SU-DHL-6 (cell line): ENCODE results near the gene COL18A1.
"Not testable (repeated sequence)": the region's sequence is repeated elsewhere in the genome, so short reads cannot be mapped to it uniquely, and the experiment has no call there.

ENCODE experiments used
- H2AFZ ChIP-seq: fragments of 200-600 bp; sonication (generic); 2 replicates; pipeline ENCODE4 v1.6.1; 2014; ENCODE audit warnings: low read depth, mild to moderate bottlenecking, moderate library complexity, mixed read lengths, antibody characterized with exemption, low read length; ENCODE audit not compliant: severe bottlenecking
- H3F3A ChIP-seq: fragments of 200-600 bp; shearing (Covaris generic); 2 replicates; pipeline ENCODE4 v1.6.0; 2016; ENCODE audit warnings: antibody characterized with exemption, mild to moderate bottlenecking; ENCODE audit not compliant: insufficient read depth
- H3K27ac ChIP-seq: fragments of 200-600 bp; sonication (generic); 2 replicates; pipeline ENCODE4 v1.5.1; 2016; ENCODE audit warnings: low read depth, mild to moderate bottlenecking, low read length, moderate library complexity, mixed read lengths
- H3K27me3 ChIP-seq: fragments of 200-600 bp; sonication (generic), shearing (Covaris generic); 2 replicates; pipeline ENCODE4 v1.6.0; 2014; ENCODE audit warnings: mild to moderate bottlenecking, low read length
- H3K36me3 ChIP-seq: fragments of 200-600 bp; sonication (generic); 2 replicates; pipeline ENCODE4 v1.6.1; 2014; ENCODE audit warnings: mild to moderate bottlenecking, low read length, mixed read lengths
- H3K4me2 ChIP-seq: fragments of 300-600, 200-600 bp; shearing (Covaris generic), sonication (generic); 2 replicates; pipeline ENCODE4 v1.6.0; 2014; ENCODE audit warnings: low read length, low read depth, mild to moderate bottlenecking; ENCODE audit not compliant: poor library complexity, severe bottlenecking
- H3K4me3 ChIP-seq: fragments of 200-600 bp; sonication (generic); 2 replicates; pipeline ENCODE4 v1.5.1; 2014; ENCODE audit warnings: antibody characterized with exemption, low read length, mild to moderate bottlenecking, mixed read lengths; ENCODE audit not compliant: insufficient read depth, poor library complexity, severe bottlenecking
- H3K79me2 ChIP-seq: fragments of 200-600 bp; sonication (generic); 2 replicates; pipeline ENCODE4 v1.6.1; 2014; ENCODE audit warnings: mild to moderate bottlenecking, low read length, moderate library complexity; ENCODE audit not compliant: insufficient read depth
- H3K9ac ChIP-seq: fragments of 200-600 bp; sonication (generic); 2 replicates; pipeline ENCODE4 v1.7.0; 2014; ENCODE audit warnings: mild to moderate bottlenecking, low read length
- H3K9me2 ChIP-seq: fragments of 200-600 bp; sonication (generic); replicated peaks from 2 replicates; pipeline ENCODE4 v1.6.1; 2014; ENCODE audit warnings: low read length; ENCODE audit not compliant: insufficient read depth
- H3K9me3 ChIP-seq: fragments of 200-600 bp; sonication (generic); 2 replicates; pipeline ENCODE4 v1.6.1; 2014; ENCODE audit warnings: low read length, mixed read lengths; ENCODE audit not compliant: insufficient read depth
- H4K20me1 ChIP-seq: fragments of 200-600 bp; sonication (generic); 2 replicates; pipeline ENCODE4 v1.6.1; 2014; ENCODE audit warnings: low read depth, mild to moderate bottlenecking, antibody characterized with exemption, low read length, moderate library complexity, mixed read lengths
- EZH2phosphoT487 ChIP-seq: fragments of 200-600 bp; sonication (generic), shearing (Covaris generic); conservative IDR thresholded peaks from 2 replicates; pipeline ENCODE4 v1.6.1; 2018; ENCODE audit warnings: mild to moderate bottlenecking, antibody characterized with exemption, low read length, moderate library complexity, mixed read lengths
- TF ChIP-seq, protein P1 (sequence below): fragments of 200-600 bp; sonication (generic); IDR thresholded peaks from one replicate; pipeline ENCODE4 v1.5.1; 2017; ENCODE audit warnings: antibody characterized with exemption, mild to moderate bottlenecking, low read length, moderate library complexity; ENCODE audit not compliant: insufficient read depth, poor library complexity, severe bottlenecking

The COL18A1 gene

DNA sequence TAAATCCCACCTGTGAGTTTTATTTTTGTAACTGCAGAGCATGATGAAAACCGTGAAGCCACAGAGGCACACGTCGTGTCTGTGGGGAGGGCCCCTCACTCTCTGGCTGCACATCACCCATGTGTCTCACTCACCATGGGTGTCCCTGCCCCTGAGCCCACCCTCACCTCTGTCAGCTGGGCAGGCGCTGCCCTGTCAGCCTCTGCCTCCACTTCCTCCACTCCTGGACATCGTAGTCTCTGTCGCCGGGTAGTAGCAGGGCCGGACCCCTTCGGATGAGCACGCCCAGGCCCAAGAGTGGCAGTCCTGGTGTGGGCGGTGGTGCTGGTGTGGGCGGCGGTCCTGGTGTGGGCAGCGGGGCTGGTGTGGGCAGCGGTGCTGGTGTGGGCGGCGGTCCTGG, 37.3 kb downstream of the COL18A1 start:
- Histone ChIP-seq H3K9me2 (no peaks in the 10 kb centered on the region), H2AFZ (no peak overlapping the region), H3K4me3 (no peak overlapping the region), H3K79me2 (no peaks in the 10 kb centered on the region), H4K20me1 (no peaks in the 10 kb centered on the region), H3K27ac (no peak overlapping the region), H3K9me3 (no peaks in the 10 kb centered on the region), H3K36me3 (no peaks in the 10 kb centered on the region), H3K9ac (no peak overlapping the region), H3K27me3 (no peaks in the 10 kb centered on the region), H3F3A (no peaks in the 10 kb centered on the region), H3K4me2 (no peak overlapping the region)
- no peak for TF ChIP-seq EZH2phosphoT487
- TF ChIP-seq, protein P1, sequence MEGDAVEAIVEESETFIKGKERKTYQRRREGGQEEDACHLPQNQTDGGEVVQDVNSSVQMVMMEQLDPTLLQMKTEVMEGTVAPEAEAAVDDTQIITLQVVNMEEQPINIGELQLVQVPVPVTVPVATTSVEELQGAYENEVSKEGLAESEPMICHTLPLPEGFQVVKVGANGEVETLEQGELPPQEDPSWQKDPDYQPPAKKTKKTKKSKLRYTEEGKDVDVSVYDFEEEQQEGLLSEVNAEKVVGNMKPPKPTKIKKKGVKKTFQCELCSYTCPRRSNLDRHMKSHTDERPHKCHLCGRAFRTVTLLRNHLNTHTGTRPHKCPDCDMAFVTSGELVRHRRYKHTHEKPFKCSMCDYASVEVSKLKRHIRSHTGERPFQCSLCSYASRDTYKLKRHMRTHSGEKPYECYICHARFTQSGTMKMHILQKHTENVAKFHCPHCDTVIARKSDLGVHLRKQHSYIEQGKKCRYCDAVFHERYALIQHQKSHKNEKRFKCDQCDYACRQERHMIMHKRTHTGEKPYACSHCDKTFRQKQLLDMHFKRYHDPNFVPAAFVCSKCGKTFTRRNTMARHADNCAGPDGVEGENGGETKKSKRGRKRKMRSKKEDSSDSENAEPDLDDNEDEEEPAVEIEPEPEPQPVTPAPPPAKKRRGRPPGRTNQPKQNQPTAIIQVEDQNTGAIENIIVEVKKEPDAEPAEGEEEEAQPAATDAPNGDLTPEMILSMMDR = no peak

- not testable (repeated sequence) for H3K9ac ChIP-seq, H3K9me3 ChIP-seq, H3K36me3 ChIP-seq, H3F3A ChIP-seq, H3K4me3 ChIP-seq, H3K27ac ChIP-seq, H3K4me2 ChIP-seq, H3K27me3 ChIP-seq, H2AFZ ChIP-seq, H4K20me1 ChIP-seq, H3K79me2 ChIP-seq, H3K9me2 ChIP-seq
These were observed 38.0 kb downstream of the COL18A1 start for GRCh38 chr21:45442686-45443594.

- Histone ChIP-seq H3K9me3 (no peaks in the 10 kb centered on the region), H4K20me1 (no peaks in the 10 kb centered on the region), H3K4me2 (no peak overlapping the region), H3K79me2 (no peaks in the 10 kb centered on the region), H3K4me3 (no peak overlapping the region), H2AFZ (no peak overlapping the region), H3F3A (no peaks in the 10 kb centered on the region), H3K9me2 (no peaks in the 10 kb centered on the region), H3K36me3 (no peaks in the 10 kb centered on the region), H3K27ac (no peak overlapping the region), H3K9ac (no peak overlapping the region), H3K27me3 (no peaks in the 10 kb centered on the region)
- TF ChIP-seq EZH2phosphoT487 = no peak
- TF ChIP-seq, protein P1 = no peak
These were observed 38.7 kb downstream of the COL18A1 start for GRCh38 chr21:45443595-45444181.

DNA sequence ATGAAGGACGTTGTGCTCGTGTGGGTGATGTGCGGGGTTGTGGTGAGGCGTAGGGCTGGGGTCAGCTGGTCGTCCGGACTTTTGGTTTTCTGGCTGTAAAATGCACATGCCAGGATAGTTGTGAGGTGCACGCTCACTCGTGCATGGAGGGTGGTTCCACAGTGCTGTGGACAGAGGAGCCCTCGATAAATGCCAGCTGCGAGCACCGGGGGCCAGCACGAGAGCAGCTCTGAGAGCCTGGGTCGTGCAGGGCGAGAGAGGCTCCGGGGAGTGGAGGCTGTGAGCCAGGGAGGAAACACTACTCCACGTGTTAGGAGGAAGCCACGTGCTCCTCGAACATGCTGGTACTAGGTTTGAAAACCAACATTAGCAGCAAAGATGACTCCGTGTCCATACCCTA, 39.4 kb downstream of the COL18A1 start:
- TF ChIP-seq EZH2phosphoT487 = no peak
- TF ChIP-seq, protein P1 = no peak
- Histone ChIP-seq H3K9me3 (no peaks in the 10 kb centered on the region), H3K79me2 (no peaks in the 10 kb centered on the region), H2AFZ (no peak overlapping the region), H3K9ac (no peak overlapping the region), H3K9me2 (no peaks in the 10 kb centered on the region), H3K27ac (no peak overlapping the region), H3K36me3 (no peaks in the 10 kb centered on the region), H3K4me2 (no peak overlapping the region), H4K20me1 (no peaks in the 10 kb centered on the region), H3F3A (no peaks in the 10 kb centered on the region), H3K27me3 (no peaks in the 10 kb centered on the region), H3K4me3 (no peak overlapping the region)
